ENCODE results near the gene SCUBE3. TPM values are rescaled to one million over a fixed set of nuclear protein-coding genes. Genes with fewer than 3 reads are reported as not detected.

SCUBE3 gene
- total RNA-seq, 1 experiment from 2014 or later: 0.88 TPM

DNA sequence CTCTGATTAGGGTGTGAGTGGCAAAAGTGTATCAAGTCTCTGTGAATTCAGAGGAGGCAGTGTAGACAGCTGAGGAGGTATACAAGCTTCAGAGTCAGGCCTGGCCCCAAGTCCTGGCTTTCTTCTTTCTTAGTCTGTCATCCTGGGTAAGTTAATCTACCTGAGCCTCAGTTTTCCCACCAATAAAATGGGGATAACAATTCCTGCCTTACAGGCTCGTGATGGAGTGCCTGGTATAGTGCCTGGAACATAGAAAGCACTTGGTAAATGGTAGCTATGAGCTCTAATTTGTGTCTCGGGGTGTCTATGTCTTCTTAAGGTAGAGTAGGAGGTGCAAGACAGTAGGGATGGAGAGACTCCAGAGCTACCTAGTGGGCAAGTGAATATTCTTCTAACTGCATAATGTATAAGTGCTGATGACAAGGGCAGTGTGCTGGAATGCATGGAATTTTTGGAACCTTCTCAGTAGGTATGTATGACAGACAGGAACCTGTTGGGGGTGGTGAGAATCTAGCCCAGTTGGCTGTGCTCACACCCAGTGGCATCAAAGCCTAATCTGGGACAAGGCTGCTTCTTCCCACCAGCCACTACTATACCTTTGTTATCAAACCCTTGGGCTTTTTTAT, 4.0 kb upstream of the SCUBE3 start:
- DNase-seq (ENCODE audit: low spot score): peak; percentile 14

DNA sequence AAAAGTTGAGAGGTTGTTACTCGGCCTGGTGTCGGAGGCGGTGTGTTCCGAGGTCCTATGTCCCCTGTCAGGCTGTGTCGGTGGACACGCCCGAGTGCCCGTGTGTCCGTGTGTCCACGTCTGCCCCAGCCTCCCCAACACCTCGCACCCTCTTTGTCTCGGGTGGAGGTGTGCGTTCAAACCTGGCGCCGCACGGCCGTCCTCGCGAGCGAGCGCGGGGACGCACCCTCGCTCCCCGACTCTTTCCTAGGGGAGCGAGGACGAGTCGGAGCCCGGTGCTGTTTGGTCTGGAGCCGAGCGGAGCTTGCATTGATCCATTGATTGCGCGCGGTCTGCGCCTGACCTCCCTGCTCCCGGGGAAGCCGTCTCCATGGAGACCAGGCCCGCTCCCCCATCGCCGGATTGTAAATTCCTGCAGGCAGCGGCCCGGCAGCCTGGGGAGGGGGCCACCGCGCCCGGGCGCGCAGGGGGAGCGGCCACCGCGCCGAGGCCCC, 411 bp upstream of the SCUBE3 start:
- DNase-seq (ENCODE audit: low spot score): no peak

DNA sequence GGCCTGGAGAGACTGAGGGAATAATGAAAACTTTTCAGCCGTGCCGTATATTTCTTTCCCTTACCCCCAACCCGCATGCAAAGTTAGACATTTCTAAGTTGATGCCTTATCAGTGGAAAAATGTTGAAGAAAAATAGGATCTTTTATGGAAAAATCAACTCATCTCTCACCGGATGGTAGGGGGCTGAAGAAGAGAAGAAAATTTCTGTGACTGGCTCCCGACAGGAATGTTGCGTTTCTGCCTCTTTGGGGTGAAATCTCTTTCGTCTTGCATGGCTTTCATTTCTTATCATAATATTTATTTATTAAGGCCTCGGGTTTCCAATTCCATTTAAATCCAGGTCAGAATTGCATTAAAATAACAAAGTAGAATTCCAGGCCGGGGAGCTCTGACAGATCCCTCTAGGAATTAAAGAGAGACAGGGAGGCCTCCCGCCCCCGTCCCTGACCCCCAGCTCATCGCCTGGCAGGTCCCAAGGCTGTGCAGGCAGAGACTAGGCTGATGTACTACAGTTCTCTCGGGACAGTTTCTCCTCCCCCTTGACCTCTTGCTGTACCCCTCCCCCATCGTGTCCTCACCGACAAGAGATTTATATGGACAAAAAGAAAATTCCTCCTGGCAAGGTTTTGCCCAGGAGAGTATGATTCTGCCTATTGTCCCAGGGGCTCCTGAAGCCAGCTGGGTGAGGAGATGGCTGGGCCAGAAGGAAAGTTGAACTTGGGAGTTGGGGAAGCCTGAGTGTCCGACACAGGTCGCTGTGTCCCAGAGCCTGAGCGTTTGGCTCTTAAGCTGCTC, 1.3 kb downstream of the SCUBE3 start:
- no peak for DNase-seq (ENCODE audit: low spot score)

DNA sequence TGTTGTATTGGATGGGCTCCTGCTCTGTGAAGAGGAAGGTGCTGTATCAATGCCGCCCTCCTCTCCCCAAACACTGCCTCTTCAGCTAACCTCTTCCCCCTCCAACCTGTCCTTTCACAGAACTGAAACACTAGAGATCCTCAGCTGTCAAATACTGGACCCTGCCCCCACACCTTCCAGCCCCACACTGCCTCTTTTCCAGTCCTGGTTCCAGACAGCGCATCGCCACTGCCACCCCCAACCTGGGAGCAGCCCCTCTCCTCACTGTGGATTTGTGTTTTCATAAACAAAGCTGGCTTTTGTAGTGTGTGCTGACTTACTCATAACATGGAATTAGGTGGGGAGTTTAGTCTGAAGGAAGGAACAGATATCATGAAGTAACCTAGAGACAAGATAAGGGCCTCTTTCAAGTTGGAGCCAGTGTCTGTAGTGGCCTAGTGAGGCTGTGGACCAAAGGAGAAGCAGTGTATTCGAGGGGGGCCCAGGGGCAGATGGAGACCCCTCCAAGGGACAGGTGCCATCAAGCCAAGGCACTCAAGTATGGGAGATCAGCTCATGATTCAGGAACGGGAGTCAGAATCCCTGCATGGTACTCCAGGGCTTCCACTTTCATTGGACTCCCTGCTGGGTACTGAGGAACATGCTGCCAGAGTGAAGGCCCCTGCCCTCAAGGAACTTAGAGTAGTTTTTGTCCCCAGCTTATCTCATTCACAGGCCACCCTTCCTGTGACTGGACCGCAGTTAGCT, 2.1 kb downstream of the SCUBE3 start:
- no peak for DNase-seq (ENCODE audit: low spot score)

GRCh38 chr6:35216412-35216732, 2.6 kb downstream of the SCUBE3 start:
- no peak for DNase-seq (ENCODE audit: low spot score)

DNA sequence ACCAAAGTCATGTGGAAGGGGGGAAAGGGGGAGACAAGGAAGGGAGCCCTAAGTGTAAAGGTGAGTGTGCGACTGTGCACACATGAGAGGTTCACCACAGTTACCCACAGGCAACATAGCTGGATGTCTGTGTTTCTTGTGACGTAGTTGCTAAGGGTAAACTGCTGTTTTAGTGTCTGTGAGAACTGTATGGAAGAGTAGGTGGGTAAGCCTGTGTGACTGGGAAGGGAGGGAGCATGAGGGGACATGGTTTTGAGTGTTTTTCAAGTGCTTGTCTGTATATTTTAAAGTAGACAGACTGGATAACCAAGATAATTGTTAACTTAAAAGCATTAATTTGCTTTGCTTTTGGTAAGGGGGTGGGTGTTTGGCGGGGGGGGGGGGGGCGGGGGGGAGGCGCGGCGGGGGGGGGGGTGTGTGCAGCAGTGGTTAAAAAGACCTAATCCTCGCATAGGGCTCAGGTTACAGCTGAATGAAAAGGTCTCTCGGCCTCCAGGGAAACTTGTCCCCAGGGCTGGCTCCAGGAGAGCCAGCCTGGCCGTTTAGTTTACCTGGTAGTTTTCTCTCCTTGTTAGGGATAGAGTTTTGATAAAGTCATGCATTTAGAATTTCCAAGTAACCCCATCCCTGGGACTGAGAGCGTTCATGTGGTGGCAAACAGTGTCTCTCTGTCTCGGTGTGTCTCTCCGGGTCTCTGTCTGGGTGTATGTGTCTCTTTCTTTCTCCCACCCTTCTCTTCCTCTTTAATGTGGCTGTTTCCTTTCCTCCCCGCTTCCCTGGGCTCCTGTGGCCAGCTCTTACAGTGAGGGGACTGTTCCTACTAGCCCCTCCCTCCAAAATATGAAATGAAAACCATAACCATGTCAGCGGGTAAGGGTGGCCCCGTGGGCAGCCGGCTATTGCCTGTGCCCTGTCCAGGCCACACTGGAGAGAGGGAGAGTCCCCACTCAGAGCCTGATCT, 3.4 kb downstream of the SCUBE3 start:
- no peak for DNase-seq (ENCODE audit: low spot score)

DNA sequence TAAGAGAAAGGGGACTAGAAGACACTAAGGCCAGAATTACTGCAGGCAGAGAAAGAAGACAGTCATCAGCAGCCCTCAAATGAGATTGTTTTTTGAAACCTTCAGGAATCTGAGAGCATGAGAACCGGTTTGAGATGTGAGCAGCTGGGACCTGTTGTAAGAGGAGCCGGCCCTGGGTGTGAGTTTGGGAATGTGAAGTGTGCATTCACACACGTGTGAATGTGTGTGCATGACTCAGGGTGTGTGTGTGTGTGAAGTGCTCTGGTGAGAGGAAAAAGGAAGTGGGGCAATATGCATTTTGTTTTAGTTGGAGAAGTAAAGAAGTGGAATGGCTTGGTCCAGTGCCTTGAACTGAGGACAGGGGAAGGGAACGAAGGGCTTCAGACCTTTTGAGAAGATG, 4.3 kb downstream of the SCUBE3 start:
- DNase-seq (ENCODE audit: low spot score): no peak

DNA sequence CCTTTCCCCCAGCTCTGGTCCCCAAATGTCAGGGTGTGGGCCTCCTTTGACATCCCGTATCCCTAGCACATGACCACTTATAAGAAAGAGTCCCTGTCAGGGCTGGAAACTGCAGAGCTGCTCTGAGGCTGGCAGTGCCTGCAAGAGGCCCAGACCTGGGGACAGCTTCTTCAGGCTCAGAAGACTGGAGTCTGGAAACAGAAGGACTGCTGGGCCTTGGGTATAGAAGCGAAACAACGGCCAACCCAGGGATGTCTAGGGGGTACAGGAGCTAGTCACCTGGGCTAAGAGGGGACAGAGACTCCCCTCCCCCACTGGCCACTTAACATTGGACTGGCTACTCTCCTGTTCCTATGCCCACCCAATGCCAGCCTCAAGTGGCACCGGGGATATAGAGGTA, 4.7 kb downstream of the SCUBE3 start:
- DNase-seq (ENCODE audit: low spot score): no peak

DNA sequence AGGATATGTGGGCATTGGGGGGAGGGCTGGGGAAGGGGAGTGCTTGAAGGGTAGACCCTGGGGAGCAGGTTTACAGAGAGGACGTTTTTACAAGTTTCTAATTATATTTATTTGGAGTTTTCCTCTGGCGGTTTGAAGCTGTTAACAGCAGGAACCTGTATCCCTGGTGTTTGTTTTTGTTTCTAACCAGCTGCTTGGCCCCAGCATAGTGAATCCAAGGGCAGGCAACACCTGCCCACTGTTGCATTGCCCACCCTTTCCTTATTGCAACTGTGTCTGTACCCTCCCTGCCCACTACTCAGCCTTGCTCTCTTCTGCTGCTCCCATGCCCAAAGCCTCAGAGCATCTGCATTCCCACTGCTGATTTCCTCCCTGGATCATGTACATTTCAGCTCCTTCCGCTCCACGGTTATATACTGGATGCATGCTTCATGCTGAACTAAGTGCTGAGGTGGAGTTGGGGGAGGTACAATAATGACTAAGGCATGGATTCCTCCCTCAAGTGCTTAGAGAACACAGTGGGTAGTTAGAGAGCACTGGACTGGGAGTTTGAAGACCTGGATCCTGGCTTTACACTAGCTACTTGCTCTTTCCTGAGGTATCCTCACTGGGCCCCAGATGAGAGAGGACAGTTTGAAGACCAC, 6.0 kb downstream of the SCUBE3 start:
- DNase-seq (ENCODE audit: low spot score): no peak

GRCh38 chr6:35220711-35221110, 7.0 kb downstream of the SCUBE3 start:
- no peak for DNase-seq (ENCODE audit: low spot score)

DNA sequence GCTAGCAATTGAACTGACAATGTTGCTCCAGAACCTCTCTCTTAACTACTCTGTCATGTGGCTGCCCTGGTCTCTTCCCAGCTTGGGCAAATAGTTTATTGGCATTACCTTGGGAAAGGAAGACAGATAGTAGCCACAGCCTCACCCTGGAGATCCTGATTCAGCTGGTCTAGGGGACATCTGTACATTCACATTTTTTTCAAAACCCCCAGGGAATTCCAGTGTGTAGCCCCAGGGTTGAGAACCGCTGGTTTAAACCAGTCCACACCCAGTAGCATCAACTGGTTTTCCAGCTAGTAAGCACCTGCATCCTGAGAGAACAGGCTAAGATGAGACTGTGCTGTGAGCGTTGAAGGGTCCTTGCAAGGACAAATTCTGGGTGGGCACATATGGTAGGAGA, 9.6 kb downstream of the SCUBE3 start:
- no peak for DNase-seq (ENCODE audit: low spot score)

- no peak for DNase-seq (ENCODE audit: low spot score)
Observed at GRCh38 chr6:35224720-35225119, 11.0 kb downstream of the SCUBE3 start.

DNA sequence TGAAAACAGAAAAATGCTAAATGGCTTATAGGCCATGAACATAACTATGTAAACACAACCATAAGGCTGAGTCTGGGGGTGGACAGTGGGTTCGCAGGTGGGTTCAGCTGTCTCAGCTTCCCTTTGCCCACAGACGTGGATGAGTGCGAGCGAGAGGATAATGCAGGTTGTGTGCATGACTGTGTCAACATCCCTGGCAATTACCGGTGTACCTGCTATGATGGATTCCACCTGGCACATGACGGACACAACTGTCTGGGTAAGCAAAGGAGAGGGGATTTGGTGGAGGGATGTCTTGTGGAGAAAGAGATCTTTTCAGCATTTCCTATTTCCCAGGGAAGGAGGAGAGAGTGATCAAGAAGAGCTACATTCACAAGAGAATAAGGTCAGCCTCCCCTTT, 14.7 kb downstream of the SCUBE3 start:
- DNase-seq (ENCODE audit: low spot score): no peak

- no peak for DNase-seq (ENCODE audit: low spot score)
Observed at GRCh38 chr6:35229304-35229703, 15.5 kb downstream of the SCUBE3 start.

GRCh38 chr6:35230498-35230897, 16.7 kb downstream of the SCUBE3 start:
- no peak for DNase-seq (ENCODE audit: low spot score)

- no peak for DNase-seq (ENCODE audit: low spot score)
Observed at GRCh38 chr6:35230950-35231349, 17.2 kb downstream of the SCUBE3 start.

GRCh38 chr6:35231563-35231962, 17.8 kb downstream of the SCUBE3 start:
- DNase-seq (ENCODE audit: low spot score): no peak

- no peak for DNase-seq (ENCODE audit: low spot score)
Observed at GRCh38 chr6:35234901-35235300, 21.1 kb downstream of the SCUBE3 start.

GRCh38 chr6:35236223-35236622, 22.5 kb downstream of the SCUBE3 start:
- no peak for DNase-seq (ENCODE audit: low spot score)

GRCh38 chr6:35237476-35237875, 23.7 kb downstream of the SCUBE3 start:
- no peak for DNase-seq (ENCODE audit: low spot score)

- no peak for DNase-seq (ENCODE audit: low spot score)
Observed at GRCh38 chr6:35238843-35239289, 25.1 kb downstream of the SCUBE3 start.
